ENCODE measurements around the gene CEBPE.

- TF ChIP-seq CTCF (IDR thresholded peaks at IDR 0.05; ENCODE audit: low read length) (no peak), EZH2 (IDR thresholded peaks at IDR 0.05; ENCODE audit: borderline replicate concordance, low read length) (no peak)
Measured at GRCh38 chr14:23132970-23133369, 13.9 kb upstream of the CEBPE start.

Measured in OCI-LY1 (cell line).